GM12865 (cell line): ENCODE data around the gene LGI1.

Experiments
- DNase-seq: peaks from one replicate; pipeline ENCODE4 v3.0.0; 2010; ENCODE audit warnings: low read depth
- H3K4me3 ChIP-seq: 2 replicates; pipeline ENCODE4 v1.5.1; 2011; ENCODE audit warnings: mild to moderate bottlenecking, low read depth, low read length, control low read depth
- TF ChIP-seq, protein P1 (sequence below): IDR thresholded peaks from 2 replicates; pipeline ENCODE4 v1.5.1; 2011; ENCODE audit warnings: low read length, control low read depth, low read depth, inconsistent platforms; ENCODE audit not compliant: insufficient read depth; ENCODE audit errors: missing control alignments

The LGI1 gene

DNA sequence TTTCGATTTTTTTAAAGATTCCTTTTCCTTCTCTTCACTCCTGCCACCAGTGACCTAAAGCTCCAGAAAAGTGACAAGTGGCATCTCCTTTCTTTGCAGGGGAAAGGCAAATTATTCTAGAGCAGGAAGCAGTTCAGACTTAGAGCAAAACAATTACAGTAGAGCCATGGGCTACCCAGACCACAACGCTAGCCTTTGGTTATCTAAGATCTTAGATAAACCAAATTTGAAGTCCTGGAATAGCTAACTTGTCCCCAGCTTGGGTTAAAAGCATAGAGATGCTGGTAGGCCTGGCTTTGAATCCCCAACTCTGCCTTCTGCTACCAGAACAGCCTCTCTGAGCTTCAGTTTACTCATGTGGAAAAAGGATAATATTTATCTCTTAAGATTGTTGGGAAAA lies 38.4 kb downstream of the LGI1 start:
- DNase-seq: no peak
- H3K4me3 ChIP-seq: no peak overlapping the region
- TF ChIP-seq, protein P1, sequence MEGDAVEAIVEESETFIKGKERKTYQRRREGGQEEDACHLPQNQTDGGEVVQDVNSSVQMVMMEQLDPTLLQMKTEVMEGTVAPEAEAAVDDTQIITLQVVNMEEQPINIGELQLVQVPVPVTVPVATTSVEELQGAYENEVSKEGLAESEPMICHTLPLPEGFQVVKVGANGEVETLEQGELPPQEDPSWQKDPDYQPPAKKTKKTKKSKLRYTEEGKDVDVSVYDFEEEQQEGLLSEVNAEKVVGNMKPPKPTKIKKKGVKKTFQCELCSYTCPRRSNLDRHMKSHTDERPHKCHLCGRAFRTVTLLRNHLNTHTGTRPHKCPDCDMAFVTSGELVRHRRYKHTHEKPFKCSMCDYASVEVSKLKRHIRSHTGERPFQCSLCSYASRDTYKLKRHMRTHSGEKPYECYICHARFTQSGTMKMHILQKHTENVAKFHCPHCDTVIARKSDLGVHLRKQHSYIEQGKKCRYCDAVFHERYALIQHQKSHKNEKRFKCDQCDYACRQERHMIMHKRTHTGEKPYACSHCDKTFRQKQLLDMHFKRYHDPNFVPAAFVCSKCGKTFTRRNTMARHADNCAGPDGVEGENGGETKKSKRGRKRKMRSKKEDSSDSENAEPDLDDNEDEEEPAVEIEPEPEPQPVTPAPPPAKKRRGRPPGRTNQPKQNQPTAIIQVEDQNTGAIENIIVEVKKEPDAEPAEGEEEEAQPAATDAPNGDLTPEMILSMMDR: no peak

DNA sequence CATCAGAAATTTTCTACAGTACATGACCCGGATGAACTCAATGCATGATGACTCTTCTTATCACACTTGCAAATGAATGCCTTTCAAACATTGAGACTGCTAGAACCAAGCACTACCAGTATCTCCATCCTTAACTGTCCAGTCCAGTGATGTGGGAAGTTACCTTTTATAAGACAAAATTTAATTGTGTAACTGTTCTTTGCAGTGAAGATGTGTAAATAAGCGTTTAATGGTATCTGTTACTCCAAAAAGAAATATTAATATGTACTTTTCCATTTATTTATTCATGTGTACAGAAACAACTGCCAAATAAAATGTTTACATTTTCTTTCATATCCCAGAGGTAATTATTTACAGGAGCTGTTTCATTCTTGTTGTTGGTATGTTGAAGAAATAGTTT lies 40.1 kb downstream of the LGI1 start:
- no peak overlapping the region for H3K4me3 ChIP-seq
- no peak for DNase-seq
- TF ChIP-seq, protein P1: no peak

DNA sequence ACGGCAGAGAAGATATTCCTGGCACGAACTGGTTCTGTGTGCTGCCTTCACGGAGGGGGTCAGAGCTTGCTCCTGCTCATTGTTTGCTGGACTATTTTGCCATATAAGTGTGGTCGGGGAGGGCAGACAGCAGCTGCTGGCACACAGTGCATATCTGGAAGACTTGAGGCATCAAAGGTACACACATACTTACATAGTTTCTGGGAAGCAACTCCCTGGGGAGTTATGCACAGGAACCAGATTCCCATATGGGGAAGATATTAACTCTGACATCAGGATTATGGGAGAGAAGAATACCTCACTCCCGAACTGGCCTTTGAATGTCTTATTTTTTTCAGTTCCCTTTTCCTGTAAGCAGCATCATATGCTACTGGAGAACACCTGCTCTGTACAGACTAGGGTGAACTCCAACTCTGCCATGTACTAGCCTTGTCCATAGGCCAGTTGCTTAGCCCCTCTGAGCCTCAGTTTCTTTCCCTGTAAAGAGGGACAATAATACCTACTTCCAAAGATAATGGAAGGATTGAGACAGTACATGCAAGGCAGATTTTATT lies 41.5 kb downstream of the LGI1 start:
- no peak for DNase-seq
- H3K4me3 ChIP-seq: no peak overlapping the region
- TF ChIP-seq, protein P1: no peak

DNA sequence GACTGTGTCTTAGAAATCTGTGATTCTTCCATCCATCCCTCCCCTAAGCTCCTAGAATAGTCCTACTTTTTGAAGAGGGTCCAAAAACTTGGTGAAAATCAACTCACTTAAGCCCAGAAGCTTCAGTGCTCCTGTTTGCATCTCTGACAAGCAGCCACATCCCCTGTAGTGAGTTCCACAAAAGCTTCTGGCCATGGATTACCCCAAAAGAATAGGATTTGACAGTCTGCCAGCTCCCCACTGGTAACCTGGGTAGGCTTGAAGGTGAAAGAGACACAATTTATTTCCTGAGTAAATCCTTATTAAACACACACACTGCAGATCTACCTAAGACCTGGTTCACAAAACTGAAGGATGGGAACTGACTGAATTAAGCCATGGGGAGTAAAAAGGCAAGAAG lies 46.5 kb downstream of the LGI1 start:
- H3K4me3 ChIP-seq: no peak overlapping the region
- DNase-seq: no peak
- TF ChIP-seq, protein P1: no peak

DNA sequence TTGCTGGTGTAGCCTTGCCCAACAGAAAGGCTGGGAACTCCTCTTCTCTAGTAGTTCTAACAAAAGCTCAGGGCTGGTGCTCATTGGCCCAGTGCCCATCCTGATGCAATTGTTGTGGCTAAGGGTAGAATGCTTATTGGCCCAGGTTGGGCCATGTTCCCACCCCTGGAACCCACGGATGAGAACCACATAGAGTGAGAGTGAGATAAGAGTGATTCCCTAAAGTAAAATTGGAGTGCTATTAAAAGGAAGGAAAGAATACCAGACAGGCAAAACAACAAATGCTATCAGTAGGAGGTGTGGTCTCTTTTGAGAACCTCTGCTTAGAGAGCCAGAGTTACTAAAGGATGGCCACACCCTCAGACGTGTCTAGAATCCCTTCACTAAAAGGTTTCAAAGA lies 49.2 kb downstream of the LGI1 start:
- H3K4me3 ChIP-seq: no peak overlapping the region
- DNase-seq: no peak

DNA sequence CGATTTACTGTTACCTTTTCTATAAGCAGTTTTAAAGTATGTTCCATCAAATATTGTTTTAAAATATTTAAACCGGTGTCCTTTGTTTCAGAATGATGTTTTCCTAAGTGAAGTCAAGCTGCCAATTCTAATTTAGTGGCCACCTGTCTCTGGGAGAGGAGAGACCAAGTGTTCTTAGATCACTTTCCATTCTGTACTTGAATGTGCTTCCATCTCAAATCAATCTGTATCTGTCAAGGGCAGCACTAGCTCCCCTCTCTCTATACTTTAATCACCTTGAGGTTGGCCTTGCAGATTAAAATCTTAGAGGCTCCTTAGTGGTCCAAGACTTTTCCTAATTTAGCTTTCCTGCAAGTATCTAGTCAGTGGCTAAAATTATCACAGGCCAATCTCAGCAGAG lies 49.6 kb downstream of the LGI1 start:
- TF ChIP-seq, protein P1: no peak
- no peak overlapping the region for H3K4me3 ChIP-seq

More for the DNA sequence above, 49.2 kb downstream of the LGI1 start:
- TF ChIP-seq, protein P1: no peak

DNA sequence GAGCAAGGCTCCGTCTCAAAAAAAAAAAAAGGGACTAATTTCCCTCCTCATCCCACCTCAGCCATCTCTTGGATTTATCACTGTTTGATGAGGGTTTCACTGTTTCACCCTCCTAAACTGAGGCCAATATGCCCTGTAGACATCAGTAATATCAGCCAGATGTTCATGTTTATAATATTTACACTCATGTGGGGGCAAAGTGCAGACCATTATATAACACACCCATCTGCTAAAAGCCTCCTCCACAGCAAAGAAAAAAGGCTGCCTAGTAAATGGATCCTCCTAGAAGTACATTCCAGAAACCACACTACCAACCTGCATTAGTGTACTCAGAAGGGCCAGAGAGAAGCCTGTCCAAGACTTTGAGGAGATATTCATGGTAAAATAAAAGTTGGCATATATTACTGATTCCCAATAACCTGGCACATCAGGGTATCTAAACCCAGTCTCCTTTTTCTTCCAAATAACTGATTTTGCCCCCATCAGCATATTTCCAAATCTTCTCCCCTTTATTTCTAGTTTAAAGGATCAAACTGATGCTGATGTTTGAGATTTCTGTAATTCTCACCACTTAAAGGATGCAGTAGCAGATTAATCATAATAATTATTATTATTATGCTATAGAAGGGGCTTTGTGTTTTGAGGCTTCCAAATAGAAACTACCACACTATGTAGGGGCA lies 55.1 kb downstream of the LGI1 start:
- DNase-seq: no peak
- H3K4me3 ChIP-seq: no peak overlapping the region
- TF ChIP-seq, protein P1: no peak

More for the DNA sequence above, 49.6 kb downstream of the LGI1 start:
- no peak for DNase-seq
